Type B pancreatic cell (in vitro differentiated cells): ENCODE data around the gene TGM2. TPM values are rescaled to one million over a fixed set of nuclear protein-coding genes. Genes with fewer than 3 reads are reported as not detected.

Experiments used
- DNase-seq: peaks from one replicate; pipeline ENCODE4 v3.0.0; 2021; ENCODE audit warnings: mixed read lengths; ENCODE audit not compliant: unreplicated experiment; ENCODE audit errors: extremely low spot score
- H3K27ac Mint-ChIP-seq: 2 replicates; pipeline ENCODE4 v1.8.0; 2021; ENCODE audit warnings: mild to moderate bottlenecking, mixed read lengths
- H3K27me3 Mint-ChIP-seq: 2 replicates; pipeline ENCODE4 v1.8.0; 2021; ENCODE audit warnings: mixed read lengths
- H3K36me3 Mint-ChIP-seq: 2 replicates; pipeline ENCODE4 v1.8.0; 2021; ENCODE audit warnings: mixed read lengths
- H3K4me1 Mint-ChIP-seq: one replicate; pipeline ENCODE4 v1.8.0; 2021; ENCODE audit warnings: mixed read lengths; ENCODE audit not compliant: unreplicated experiment
- H3K4me3 Mint-ChIP-seq: 2 replicates; pipeline ENCODE4 v1.8.0; 2021; ENCODE audit warnings: mild to moderate bottlenecking, mixed read lengths
- H3K9me3 Mint-ChIP-seq: 2 replicates; pipeline ENCODE4 v1.8.0; 2021; ENCODE audit warnings: mixed read lengths
- CTCF ChIP-seq: fragments of 200-600 bp; sonication (generic); conservative IDR thresholded peaks from 2 replicates; pipeline ENCODE4 v1.5.0; 2021; ENCODE audit warnings: antibody characterized with exemption, mild to moderate bottlenecking
- total RNA-seq: library from RNA; stranded (reverse); gene quantifications from 2 replicates; pipeline ENCODE4 v1.2.1, GENCODE V29; 2021; ENCODE audit warnings: low replicate concordance

TGM2 gene
- total RNA-seq, 1 donor from 2014 or later: 31.7 TPM

DNA sequence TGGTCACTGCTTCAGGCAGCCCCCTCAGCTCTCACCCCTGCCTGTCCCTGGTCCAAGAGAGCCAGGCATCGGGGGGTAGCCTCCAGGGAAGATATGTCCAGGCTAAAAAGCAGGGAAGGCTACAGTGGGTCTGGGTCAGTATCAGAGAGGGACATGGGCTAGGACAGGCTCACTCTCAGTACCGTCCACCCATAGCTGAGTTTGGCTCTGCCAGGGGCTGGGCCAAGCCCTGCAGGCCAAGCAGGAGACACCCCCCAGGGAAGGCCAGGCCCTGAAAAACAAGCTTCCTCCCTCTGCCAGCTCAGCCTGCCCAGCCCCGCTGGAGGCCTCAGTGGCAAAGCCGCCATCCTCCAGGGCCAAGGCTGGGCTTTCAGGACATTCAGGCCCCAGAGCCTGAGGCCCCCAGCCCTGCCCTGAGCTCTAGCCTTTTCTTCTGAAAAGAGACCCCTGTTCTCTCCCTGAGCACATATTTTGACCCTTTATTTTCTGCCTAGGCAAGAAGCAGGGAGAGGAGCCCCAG, 28.6 kb upstream of the TGM2 start:
- no peak overlapping the region for H3K27ac Mint-ChIP-seq
- no peak for DNase-seq

DNA sequence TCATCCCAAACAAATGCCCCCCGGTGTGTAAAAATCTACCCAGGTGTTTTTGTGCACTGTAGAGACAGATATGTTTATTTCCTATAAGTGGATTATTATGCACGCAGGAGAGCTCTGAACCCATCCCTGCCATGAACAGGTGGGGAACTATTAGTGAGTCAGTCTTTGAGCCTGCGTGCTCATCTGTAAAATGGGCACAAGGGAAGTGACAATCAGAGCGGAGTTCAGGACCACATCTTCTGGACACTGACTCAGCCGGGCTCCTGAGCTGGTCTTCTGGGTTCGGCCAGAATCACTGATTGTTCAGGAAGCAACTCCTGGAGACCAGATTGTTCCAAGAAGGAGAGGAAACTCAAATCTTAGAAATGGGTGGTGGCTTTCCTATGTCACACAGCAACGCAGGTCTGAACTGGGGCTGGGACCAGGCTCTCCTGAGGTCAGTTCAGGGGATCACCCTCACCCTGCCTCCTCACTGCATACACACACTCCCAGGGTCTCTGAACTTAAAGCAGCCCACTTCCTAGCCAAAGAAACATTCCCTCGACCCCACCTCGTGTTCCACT, 27.3 kb upstream of the TGM2 start:
- no peak for DNase-seq
- H3K4me1 Mint-ChIP-seq: peaks cover 6% of the 10 kb centered on the region
- H3K4me3 Mint-ChIP-seq: no peak overlapping the region
- TF ChIP-seq CTCF: no peak
- H3K27me3 Mint-ChIP-seq: peaks cover 3% of the 10 kb centered on the region
- H3K36me3 Mint-ChIP-seq: no peaks in the 10 kb centered on the region
- no peaks in the 10 kb centered on the region for H3K9me3 Mint-ChIP-seq
- no peak overlapping the region for H3K27ac Mint-ChIP-seq

More for the DNA sequence above, 28.6 kb upstream of the TGM2 start:
- Mint-ChIP-seq H3K27me3 (peaks cover 3% of the 10 kb centered on the region), H3K4me1 (no peaks in the 10 kb centered on the region), H3K9me3 (no peaks in the 10 kb centered on the region), H3K36me3 (no peaks in the 10 kb centered on the region), H3K4me3 (no peak overlapping the region)
- no peak for TF ChIP-seq CTCF

GRCh38 chr20:38191654-38192053, 26.6 kb upstream of the TGM2 start:
- no peak for TF ChIP-seq CTCF
- no peak overlapping the region for H3K4me3 Mint-ChIP-seq
- no peak for DNase-seq
- H3K9me3 Mint-ChIP-seq: no peaks in the 10 kb centered on the region
- H3K4me1 Mint-ChIP-seq: peaks cover 6% of the 10 kb centered on the region
- no peaks in the 10 kb centered on the region for H3K36me3 Mint-ChIP-seq
- H3K27ac Mint-ChIP-seq: no peak overlapping the region
- H3K27me3 Mint-ChIP-seq: peaks cover 3% of the 10 kb centered on the region

DNA sequence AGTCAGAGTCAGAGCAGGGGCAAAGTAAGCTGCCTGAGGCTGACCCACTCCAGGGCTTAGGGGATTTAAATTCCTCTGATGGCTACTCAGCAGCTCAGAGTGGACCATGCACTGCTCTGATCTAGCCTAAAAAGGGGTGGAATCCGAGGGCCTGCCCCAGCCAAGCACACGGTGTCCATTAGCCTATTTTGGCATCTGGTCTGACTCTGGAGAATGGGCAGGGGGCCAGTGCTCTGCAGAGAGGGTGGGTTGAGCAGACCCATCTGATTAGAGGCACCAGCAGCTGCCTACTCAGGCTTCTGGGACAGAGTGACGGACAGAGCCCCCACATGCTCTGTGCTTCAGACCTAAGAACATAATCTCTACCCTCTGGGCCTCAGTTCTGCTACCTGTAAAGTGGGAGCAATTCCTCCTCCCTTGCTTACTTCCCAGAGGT, 25.9 kb upstream of the TGM2 start:
- Mint-ChIP-seq H3K36me3 (no peaks in the 10 kb centered on the region), H3K9me3 (no peaks in the 10 kb centered on the region), H3K4me3 (no peak overlapping the region), H3K27me3 (peaks cover 3% of the 10 kb centered on the region), H3K27ac (no peak overlapping the region), H3K4me1 (peaks cover 6% of the 10 kb centered on the region)
- DNase-seq: no peak
- TF ChIP-seq CTCF: no peak

GRCh38 chr20:38190166-38190565, 25.1 kb upstream of the TGM2 start:
- Mint-ChIP-seq H3K4me1 (peaks cover 6% of the 10 kb centered on the region), H3K27me3 (peaks cover 3% of the 10 kb centered on the region), H3K9me3 (no peaks in the 10 kb centered on the region), H3K36me3 (no peaks in the 10 kb centered on the region), H3K27ac (no peak overlapping the region), H3K4me3 (no peak overlapping the region)
- DNase-seq: no peak
- no peak for TF ChIP-seq CTCF
